ENCODE measurements around the gene CKAP2L.

Gene CKAP2L

GRCh38 chr2:112693596-112693995 lies 70.8 kb downstream of the CKAP2L start:
- Histone ChIP-seq H3K36me3 (ENCODE audit: control insufficient read depth, low read depth, low read length) (no peaks in the 10 kb centered on the region), H3K4me3 (ENCODE audit: low read length) (no peak overlapping the region), H3K9me3 (ENCODE audit: control insufficient read depth, low read depth, low read length) (no peaks in the 10 kb centered on the region), H3K9ac (ENCODE audit: low read length) (no peak overlapping the region), H3K4me1 (ENCODE audit: control insufficient read depth, low read depth, low read length) (peaks cover 3% of the 10 kb centered on the region), H3K27me3 (ENCODE audit: control insufficient read depth, insufficient read depth, low read length) (no peaks in the 10 kb centered on the region), H3K27ac (ENCODE audit: low read length) (no peak overlapping the region)

GRCh38 chr2:112692918-112693317 lies 71.5 kb downstream of the CKAP2L start:
- Histone ChIP-seq H3K27ac (ENCODE audit: low read length) (no peak overlapping the region), H3K4me1 (ENCODE audit: control insufficient read depth, low read depth, low read length) (peaks cover 3% of the 10 kb centered on the region), H3K9me3 (ENCODE audit: control insufficient read depth, low read depth, low read length) (no peaks in the 10 kb centered on the region), H3K9ac (ENCODE audit: low read length) (no peak overlapping the region), H3K36me3 (ENCODE audit: control insufficient read depth, low read depth, low read length) (no peaks in the 10 kb centered on the region), H3K27me3 (ENCODE audit: control insufficient read depth, insufficient read depth, low read length) (no peaks in the 10 kb centered on the region), H3K4me3 (ENCODE audit: low read length) (no peak overlapping the region)

- no peak overlapping the region for H3K4me3 ChIP-seq (ENCODE audit: low read length)
- no peak overlapping the region for H3K27ac ChIP-seq (ENCODE audit: low read length)
- H3K36me3 ChIP-seq (ENCODE audit: control insufficient read depth, low read depth, low read length), result no peaks in the 10 kb centered on the region
- H3K27me3 ChIP-seq (ENCODE audit: control insufficient read depth, insufficient read depth, low read length), result no peaks in the 10 kb centered on the region
- H3K9ac ChIP-seq (ENCODE audit: low read length), result no peak overlapping the region
- H3K4me1 ChIP-seq (ENCODE audit: control insufficient read depth, low read depth, low read length), result peaks cover 3% of the 10 kb centered on the region
- no peaks in the 10 kb centered on the region for H3K9me3 ChIP-seq (ENCODE audit: control insufficient read depth, low read depth, low read length)
Measured at GRCh38 chr2:112692495-112692911, 71.9 kb downstream of the CKAP2L start.

GRCh38 chr2:112691881-112692281 lies 72.5 kb downstream of the CKAP2L start:
- no peaks in the 10 kb centered on the region for H3K9me3 ChIP-seq (ENCODE audit: control insufficient read depth, low read depth, low read length)
- H3K27ac ChIP-seq (ENCODE audit: low read length), result no peak overlapping the region
- H3K4me1 ChIP-seq (ENCODE audit: control insufficient read depth, low read depth, low read length), result peaks cover 3% of the 10 kb centered on the region
- H3K9ac ChIP-seq (ENCODE audit: low read length), result no peak overlapping the region
- no peak overlapping the region for H3K4me3 ChIP-seq (ENCODE audit: low read length)
- no peaks in the 10 kb centered on the region for H3K27me3 ChIP-seq (ENCODE audit: control insufficient read depth, insufficient read depth, low read length)
- no peaks in the 10 kb centered on the region for H3K36me3 ChIP-seq (ENCODE audit: control insufficient read depth, low read depth, low read length)

GRCh38 chr2:112690853-112691401 lies 73.5 kb downstream of the CKAP2L start:
- H3K36me3 ChIP-seq (ENCODE audit: control insufficient read depth, low read depth, low read length), result no peaks in the 10 kb centered on the region
- no peaks in the 10 kb centered on the region for H3K27me3 ChIP-seq (ENCODE audit: control insufficient read depth, insufficient read depth, low read length)
- H3K27ac ChIP-seq (ENCODE audit: low read length), result no peak overlapping the region
- H3K4me1 ChIP-seq (ENCODE audit: control insufficient read depth, low read depth, low read length), result peaks cover 3% of the 10 kb centered on the region
- no peaks in the 10 kb centered on the region for H3K9me3 ChIP-seq (ENCODE audit: control insufficient read depth, low read depth, low read length)
- H3K9ac ChIP-seq (ENCODE audit: low read length), result no peak overlapping the region
- no peak overlapping the region for H3K4me3 ChIP-seq (ENCODE audit: low read length)

GRCh38 chr2:112688086-112688880 lies 76.1 kb downstream of the CKAP2L start:
- Histone ChIP-seq H3K9me3 (ENCODE audit: control insufficient read depth, low read depth, low read length) (no peaks in the 10 kb centered on the region), H3K9ac (ENCODE audit: low read length) (no peak overlapping the region), H3K4me3 (ENCODE audit: low read length) (no peak overlapping the region), H3K36me3 (ENCODE audit: control insufficient read depth, low read depth, low read length) (no peaks in the 10 kb centered on the region), H3K27me3 (ENCODE audit: control insufficient read depth, insufficient read depth, low read length) (no peaks in the 10 kb centered on the region), H3K4me1 (ENCODE audit: control insufficient read depth, low read depth, low read length) (peaks cover 3% of the 10 kb centered on the region), H3K27ac (ENCODE audit: low read length) (no peak overlapping the region)

- Histone ChIP-seq H3K9ac (ENCODE audit: low read length) (no peak overlapping the region), H3K27ac (ENCODE audit: low read length) (no peak overlapping the region)
Measured at GRCh38 chr2:112687522-112687921, 76.9 kb downstream of the CKAP2L start.

More at GRCh38 chr2:112687522-112687921, 76.9 kb downstream of the CKAP2L start:
- H3K27me3 ChIP-seq (ENCODE audit: control insufficient read depth, insufficient read depth, low read length), result no peaks in the 10 kb centered on the region
- peaks cover 3% of the 10 kb centered on the region for H3K4me1 ChIP-seq (ENCODE audit: control insufficient read depth, low read depth, low read length)
- H3K9me3 ChIP-seq (ENCODE audit: control insufficient read depth, low read depth, low read length), result no peaks in the 10 kb centered on the region
- no peaks in the 10 kb centered on the region for H3K36me3 ChIP-seq (ENCODE audit: control insufficient read depth, low read depth, low read length)
- no peak overlapping the region for H3K4me3 ChIP-seq (ENCODE audit: low read length)

Data from iPS-18a (cell line).